GM18499 (cell line): ENCODE results near the gene SLC38A11.

Experiments
- ATAC-seq: cut with Tn5 transposase; IDR thresholded peaks from one replicate; pipeline ENCODE4 v1.9.1; 2021; ENCODE audit warnings: moderate number of reproducible peaks; ENCODE audit not compliant: insufficient read depth, unreplicated experiment

SLC38A11 gene

GRCh38 chr2:164972216-164972615, 16.9 kb upstream of the SLC38A11 start:
- no peak for ATAC-seq

DNA sequence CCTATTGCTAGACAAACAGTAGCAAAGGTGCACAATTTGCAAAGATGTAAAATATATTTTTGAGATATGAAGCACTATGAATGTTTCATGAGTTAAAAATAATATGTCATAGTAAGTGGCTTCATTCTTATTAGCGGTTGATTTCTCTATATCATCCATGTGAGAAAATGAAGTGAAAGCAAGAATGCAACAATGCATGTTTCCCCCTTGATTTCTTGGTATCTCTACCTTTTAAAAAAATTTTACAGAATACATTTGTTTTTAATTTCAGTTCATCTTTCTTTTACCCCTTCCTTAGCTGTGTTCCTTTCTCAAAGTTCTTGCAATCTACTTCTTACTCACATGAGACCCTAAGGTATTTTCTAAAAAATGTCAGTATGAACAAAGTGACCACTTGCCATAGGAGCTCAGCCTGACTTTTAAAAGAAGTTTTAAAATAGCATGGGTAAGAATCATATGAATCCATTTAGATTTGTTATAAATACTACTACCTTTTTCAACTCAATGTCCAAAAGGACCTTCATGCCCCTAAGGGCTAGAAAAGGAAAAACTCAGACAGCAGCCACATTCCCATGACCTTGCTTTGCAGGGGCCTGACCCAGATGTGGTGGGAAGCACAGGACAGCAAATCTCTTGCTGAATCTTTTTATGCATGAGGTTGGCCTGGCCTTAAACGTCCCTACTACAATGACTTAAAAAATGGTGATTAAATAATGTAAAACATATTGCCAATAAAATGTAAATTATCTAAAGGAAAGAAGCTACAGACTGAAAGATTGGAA, 14.8 kb upstream of the SLC38A11 start:
- ATAC-seq: no peak

DNA sequence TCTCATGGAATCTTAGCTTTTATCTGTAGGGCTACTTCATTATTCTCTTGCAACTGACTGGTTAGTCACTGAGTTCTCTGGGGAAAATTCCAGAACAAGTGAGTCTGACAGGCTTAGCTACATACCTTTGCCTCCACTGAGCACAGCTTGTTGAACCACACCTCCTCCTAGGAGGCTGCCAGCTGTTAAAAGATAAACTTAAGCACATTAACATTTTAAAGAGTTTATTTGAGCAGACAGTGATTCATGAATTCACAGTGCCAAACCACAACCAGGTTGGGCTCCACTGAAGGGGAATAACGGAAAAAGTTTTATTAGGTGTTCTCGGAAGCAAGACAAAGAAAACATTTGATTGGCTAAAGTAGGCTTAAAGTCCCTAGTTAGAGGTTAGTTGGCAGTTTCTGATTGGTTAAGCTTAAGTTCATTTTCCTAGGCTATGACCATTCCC, 12.5 kb upstream of the SLC38A11 start:
- ATAC-seq: no peak

DNA sequence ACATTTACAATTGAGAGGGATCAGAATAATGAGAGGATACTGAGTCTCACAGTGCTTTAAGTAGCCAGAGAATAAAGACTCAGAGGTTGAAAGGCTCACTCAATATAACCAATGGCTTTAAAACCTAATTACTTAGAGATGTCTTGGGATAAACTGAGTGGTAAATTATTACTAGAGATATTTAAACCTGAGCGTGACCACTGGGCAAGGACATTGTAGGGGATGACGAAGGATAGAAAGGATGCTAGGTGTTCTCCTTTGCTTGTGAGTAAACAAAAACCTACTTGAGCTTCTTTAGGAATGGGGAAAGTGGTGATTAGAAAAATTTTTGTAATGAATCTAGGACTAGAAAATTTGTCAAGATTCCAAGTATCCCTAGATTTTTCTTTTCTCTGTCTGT, 12.0 kb upstream of the SLC38A11 start:
- no peak for ATAC-seq

- no peak for ATAC-seq
Measured at GRCh38 chr2:164964700-164965099, 9.4 kb upstream of the SLC38A11 start.

DNA sequence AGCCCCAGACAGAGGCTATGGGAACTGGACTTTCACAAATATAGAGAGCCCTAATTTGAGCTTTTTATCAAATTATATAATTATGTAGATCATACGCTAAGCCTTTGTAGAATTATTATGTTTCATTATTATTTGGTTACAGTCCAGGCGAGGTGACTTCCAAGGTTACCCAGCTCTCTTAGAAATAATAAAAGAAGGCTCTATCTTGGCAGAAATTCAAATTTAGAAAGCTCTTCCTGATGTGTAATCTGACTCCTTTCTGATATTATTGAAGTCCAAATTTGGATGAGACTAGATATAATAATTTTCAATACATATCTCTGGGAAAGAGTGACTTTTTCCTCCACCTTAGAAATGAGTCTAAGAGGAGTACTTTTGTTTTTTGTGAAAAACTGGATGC, 4.8 kb upstream of the SLC38A11 start:
- no peak for ATAC-seq

DNA sequence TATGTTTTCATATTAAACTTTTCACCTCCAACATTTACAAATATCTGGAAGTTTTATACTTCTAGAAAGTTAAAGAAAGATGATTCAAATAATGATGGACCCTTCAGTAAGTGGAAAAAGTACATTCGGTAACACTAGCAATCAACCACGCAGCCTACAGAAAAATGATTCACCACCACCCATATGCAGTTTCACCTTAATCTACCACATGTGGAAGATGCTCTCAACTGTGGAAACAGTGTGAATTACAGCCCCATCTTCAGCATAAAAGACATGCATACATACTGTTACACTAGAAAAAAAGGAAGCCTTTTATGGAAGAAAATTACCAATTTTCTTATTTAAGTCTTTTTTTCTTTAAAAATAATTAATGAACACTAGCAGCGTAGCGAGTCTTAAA, 1.1 kb downstream of the SLC38A11 start:
- no peak for ATAC-seq

DNA sequence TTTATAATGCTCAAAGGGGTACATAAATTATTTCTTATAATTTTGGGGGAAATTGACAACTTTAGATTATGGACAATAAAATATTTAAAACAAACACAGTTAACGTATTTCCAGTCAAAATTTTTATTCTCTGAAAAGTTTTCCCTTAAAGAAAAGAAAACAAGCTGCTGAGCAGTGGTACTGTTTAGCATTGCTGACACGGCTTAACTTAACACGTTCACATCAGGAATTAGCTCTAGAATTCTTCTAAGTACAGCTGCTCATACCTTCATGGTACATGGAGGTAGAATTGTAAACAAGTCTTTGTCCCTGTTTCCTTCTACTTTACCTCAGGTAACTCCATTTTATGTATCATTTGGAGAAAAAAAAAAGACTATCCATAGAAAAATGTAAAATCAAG, 2.0 kb downstream of the SLC38A11 start:
- ATAC-seq: no peak

- ATAC-seq: no peak
Measured at GRCh38 chr2:164952057-164952702, 3.1 kb downstream of the SLC38A11 start.

- no peak for ATAC-seq
Measured at GRCh38 chr2:164948540-164948939, 6.8 kb downstream of the SLC38A11 start.

DNA sequence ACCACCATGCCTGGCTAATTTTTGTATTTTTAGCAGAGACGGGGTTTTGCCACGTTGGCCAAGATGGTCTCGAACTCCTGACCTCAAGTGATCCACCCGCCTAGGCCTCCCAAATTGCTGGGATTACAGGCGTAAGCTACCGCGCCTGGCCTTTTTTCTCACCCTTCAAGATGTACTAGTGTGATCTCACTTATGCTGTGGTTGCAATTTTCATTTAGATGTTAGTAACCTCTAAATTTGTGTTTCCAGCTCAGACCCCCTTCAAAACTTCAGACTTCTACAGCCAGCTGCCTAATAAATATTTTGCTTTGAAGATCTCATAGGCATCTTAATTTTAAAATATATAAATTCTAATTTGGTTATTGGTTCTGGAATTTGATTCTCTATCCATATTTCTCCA, 8.0 kb downstream of the SLC38A11 start:
- no peak for ATAC-seq

DNA sequence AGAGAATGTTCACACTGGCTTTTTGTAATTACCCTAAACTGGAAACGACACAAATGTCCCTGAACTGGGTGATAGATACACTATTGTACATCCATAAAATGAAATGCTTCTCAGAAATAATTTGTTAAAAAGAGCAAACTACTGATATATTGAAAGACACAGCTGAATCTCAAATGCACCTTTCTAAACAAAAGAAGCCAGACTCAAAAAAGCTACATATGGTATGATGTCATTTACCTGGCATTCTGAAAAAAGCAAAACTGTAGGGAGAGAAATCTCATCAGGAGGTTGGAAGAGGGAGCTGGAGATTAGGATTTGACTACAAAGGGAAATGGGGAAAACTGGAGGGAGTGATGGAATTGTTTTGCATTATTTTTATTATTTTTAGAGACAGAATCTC, 12.0 kb downstream of the SLC38A11 start:
- ATAC-seq: no peak

- no peak for ATAC-seq
Measured at GRCh38 chr2:164937864-164938401, 17.4 kb downstream of the SLC38A11 start.

DNA sequence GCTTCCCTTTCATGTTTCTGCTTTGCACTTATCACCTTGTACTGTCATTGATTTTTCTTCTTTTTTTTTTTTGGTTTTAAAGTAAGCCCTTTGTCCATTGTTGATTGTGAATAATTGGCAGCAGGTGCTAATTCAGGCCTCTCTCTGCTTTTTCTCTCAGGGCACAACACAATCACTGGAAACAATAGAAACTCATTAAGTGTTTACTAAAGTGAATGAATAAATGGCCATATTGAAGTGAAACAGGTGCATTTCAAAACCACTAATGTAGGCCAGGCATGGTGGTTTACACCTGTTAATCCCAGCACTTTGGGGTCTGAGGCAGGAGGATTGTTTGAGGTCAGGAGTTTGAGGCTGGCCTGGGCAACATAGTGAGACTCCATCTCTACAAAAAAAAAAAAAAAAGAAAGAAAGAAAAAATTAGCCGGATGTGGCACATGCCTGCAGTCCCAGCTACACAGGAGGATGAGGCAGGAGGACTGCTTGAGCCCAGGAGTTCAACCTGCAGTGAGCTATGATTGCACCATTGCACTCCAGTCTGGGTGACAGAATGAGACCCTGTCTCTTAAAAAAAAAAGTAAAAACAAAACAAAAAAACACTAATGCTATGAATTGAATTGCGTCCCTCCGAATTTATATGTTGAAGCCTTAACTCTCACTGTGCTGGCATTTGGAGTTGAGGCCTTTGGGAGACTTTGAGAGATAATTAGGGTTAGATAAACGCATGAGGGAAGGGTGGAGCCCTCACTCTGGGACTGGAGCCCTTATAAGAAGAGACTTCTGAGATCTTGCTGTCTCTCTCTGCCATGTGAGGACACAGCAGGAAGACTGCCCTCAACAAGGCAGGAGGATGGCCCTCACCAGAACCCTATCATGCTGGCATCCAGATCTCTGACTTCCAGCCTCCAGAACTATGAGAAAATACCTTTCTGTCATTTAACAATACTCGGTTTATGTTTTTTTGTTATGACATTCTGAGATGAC, 19.9 kb downstream of the SLC38A11 start:
- ATAC-seq: no peak

- no peak for ATAC-seq
Measured at GRCh38 chr2:164934401-164935117, 20.8 kb downstream of the SLC38A11 start.

- no peak for ATAC-seq
Measured at GRCh38 chr2:164933671-164934189, 21.6 kb downstream of the SLC38A11 start.

GRCh38 chr2:164932377-164932776, 22.9 kb downstream of the SLC38A11 start:
- ATAC-seq: no peak

- ATAC-seq: no peak
Measured at GRCh38 chr2:164928101-164928673, 27.1 kb downstream of the SLC38A11 start.

- ATAC-seq: no peak
Measured at GRCh38 chr2:164922134-164922533, 33.2 kb downstream of the SLC38A11 start.
